WTC11 (cell line): ENCODE data around the gene FAM131C. TPM values are rescaled to one million over a fixed set of nuclear protein-coding genes. Genes with fewer than 3 reads are reported as not detected.
"Not testable (repeated sequence)": the region's sequence is repeated elsewhere in the genome, so short reads cannot be mapped to it uniquely, and the experiment has no call there.

Experiments
- ATAC-seq: fragments of 200-7000 bp; cut with Tn5 transposase; 2 replicates; pipeline ENCODE4 v1.10.0; 2021; ENCODE audit warnings: mild to moderate bottlenecking, moderate library complexity
- CTCF ChIA-PET: fragments of 300-600 bp; sonication (Branson Sonifier 250); formaldehyde crosslinking; loops from one replicate; lab custom pipeline; 2021; ENCODE audit warnings: antibody characterized with exemption; lab: Charles Lee
- POLR2A ChIA-PET: fragments of 350-600 bp; sonication (Branson Sonifier 250); formaldehyde crosslinking; loops from one replicate; lab custom pipeline; 2021; ENCODE audit warnings: antibody characterized with exemption; lab: Charles Lee
- DNase-seq: peaks from one replicate; pipeline ENCODE4 v3.0.0; 2021; ENCODE audit warnings: low spot score
- H3K27ac Mint-ChIP-seq: 2 replicates; pipeline ENCODE4 v1.8.0; 2021; ENCODE audit warnings: mixed read lengths
- H3K27me3 Mint-ChIP-seq: 2 replicates; pipeline ENCODE4 v1.8.0; 2021; ENCODE audit warnings: low read depth, mild to moderate bottlenecking, moderate library complexity, mixed read lengths
- H3K36me3 Mint-ChIP-seq: 2 replicates; pipeline ENCODE4 v1.8.0; 2021; ENCODE audit warnings: mixed read lengths
- H3K4me1 Mint-ChIP-seq: 2 replicates; pipeline ENCODE4 v1.8.0; 2022; ENCODE audit warnings: mixed read lengths
- H3K4me3 Mint-ChIP-seq: 2 replicates; pipeline ENCODE4 v1.8.0; 2021; ENCODE audit warnings: mild to moderate bottlenecking, moderate library complexity, mixed read lengths
- H3K9me3 Mint-ChIP-seq: 2 replicates; pipeline ENCODE4 v1.8.0; 2021; ENCODE audit warnings: mixed read lengths
- FOXK1 ChIP-seq: sonication (generic); formaldehyde crosslinking; IDR thresholded peaks from 2 replicates; pipeline ENCODE4 v1.8.0; 2022; ENCODE audit warnings: mild to moderate bottlenecking, moderate library complexity, missing genetic modification reagents
- MYBL2 ChIP-seq: sonication (generic); formaldehyde crosslinking; IDR thresholded peaks from 2 replicates; pipeline ENCODE4 v1.8.1; 2023; ENCODE audit warnings: mild to moderate bottlenecking, moderate library complexity, missing genetic modification reagents
- NFE2L1 ChIP-seq: sonication (generic); formaldehyde crosslinking; IDR thresholded peaks from 2 replicates; pipeline ENCODE4 v1.8.1; 2023; ENCODE audit warnings: missing genetic modification reagents
- PREB ChIP-seq: sonication (generic); formaldehyde crosslinking; IDR thresholded peaks from 2 replicates; pipeline ENCODE4 v1.8.1; 2022; ENCODE audit warnings: mild to moderate bottlenecking, missing genetic modification reagents, moderate library complexity, borderline replicate concordance
- PRRX2 ChIP-seq: fragments of 250-450 bp; sonication (Bioruptor Pico); IDR thresholded peaks from 2 replicates; pipeline ENCODE4 v1.8.0; 2021; ENCODE audit warnings: mild to moderate bottlenecking
- RELA ChIP-seq: sonication (generic); formaldehyde crosslinking; IDR thresholded peaks from 2 replicates; pipeline ENCODE4 v1.8.1; 2022; ENCODE audit warnings: missing genetic modification reagents, mild to moderate bottlenecking, borderline replicate concordance
- SMAD3 ChIP-seq: sonication (generic); formaldehyde crosslinking; IDR thresholded peaks from 2 replicates; pipeline ENCODE4 v1.8.0; 2022; ENCODE audit warnings: missing genetic modification reagents, mild to moderate bottlenecking, borderline replicate concordance
- TCF7 ChIP-seq: sonication (generic); formaldehyde crosslinking; IDR thresholded peaks from 2 replicates; pipeline ENCODE4 v1.8.0; 2022; ENCODE audit warnings: mild to moderate bottlenecking, low read depth, missing genetic modification reagents, moderate library complexity
- TEAD1 ChIP-seq: sonication (generic); formaldehyde crosslinking; IDR thresholded peaks from 2 replicates; pipeline ENCODE4 v1.8.0; 2022; ENCODE audit warnings: mild to moderate bottlenecking, missing genetic modification reagents
- TEAD4 ChIP-seq: sonication (generic); formaldehyde crosslinking; IDR thresholded peaks from 2 replicates; pipeline ENCODE4 v1.8.0; 2022; ENCODE audit warnings: mild to moderate bottlenecking, missing genetic modification reagents
- ZNF121 ChIP-seq: sonication (generic); formaldehyde crosslinking; IDR thresholded peaks from 2 replicates; pipeline ENCODE4 v1.8.0; 2023; ENCODE audit warnings: missing genetic modification reagents
- total RNA-seq: library from RNA; stranded (reverse); gene quantifications from 3 replicates; pipeline ENCODE4 v1.2.3, GENCODE V29; 2021
- TF ChIP-seq, protein P1 (sequence below): sonication (generic); formaldehyde crosslinking; IDR thresholded peaks from 2 replicates; pipeline ENCODE4 v1.8.1; 2022; ENCODE audit warnings: low read depth, mild to moderate bottlenecking, moderate library complexity, missing genetic modification reagents, borderline replicate concordance
- TF ChIP-seq, protein P2 (sequence below): sonication (generic); formaldehyde crosslinking; IDR thresholded peaks from 2 replicates; pipeline ENCODE4 v1.8.0; 2023; ENCODE audit warnings: mild to moderate bottlenecking, missing genetic modification reagents
- TF ChIP-seq, protein P3 (sequence below): sonication (generic); formaldehyde crosslinking; IDR thresholded peaks from 2 replicates; pipeline ENCODE4 v1.8.0; 2023; ENCODE audit warnings: missing genetic modification reagents
- TF ChIP-seq, protein P4 (sequence below): fragments of 250-450 bp; sonication (Bioruptor Pico); IDR thresholded peaks from 2 replicates; pipeline ENCODE4 v1.9.0; 2021; ENCODE audit warnings: moderate library complexity, mild to moderate bottlenecking, inconsistent platforms, borderline replicate concordance
- TF ChIP-seq, protein P5 (sequence below): fragments of 250-450 bp; sonication (Bioruptor Pico); conservative IDR thresholded peaks from 2 replicates; pipeline ENCODE4 v1.9.0; 2021; ENCODE audit warnings: mild to moderate bottlenecking
- TF ChIP-seq, protein P6 (sequence below): sonication (generic); formaldehyde crosslinking; IDR thresholded peaks from 2 replicates; pipeline ENCODE4 v1.8.1; 2022; ENCODE audit warnings: missing genetic modification reagents, borderline replicate concordance
- TF ChIP-seq, protein P7 (sequence below): fragments of 200-600 bp; IDR thresholded peaks from 2 replicates; pipeline ENCODE4 v1.8.0; 2022; ENCODE audit warnings: antibody characterized with exemption

The FAM131C gene
- total RNA-seq, 1 experiment from 2014 or later = 1.4 TPM

DNA sequence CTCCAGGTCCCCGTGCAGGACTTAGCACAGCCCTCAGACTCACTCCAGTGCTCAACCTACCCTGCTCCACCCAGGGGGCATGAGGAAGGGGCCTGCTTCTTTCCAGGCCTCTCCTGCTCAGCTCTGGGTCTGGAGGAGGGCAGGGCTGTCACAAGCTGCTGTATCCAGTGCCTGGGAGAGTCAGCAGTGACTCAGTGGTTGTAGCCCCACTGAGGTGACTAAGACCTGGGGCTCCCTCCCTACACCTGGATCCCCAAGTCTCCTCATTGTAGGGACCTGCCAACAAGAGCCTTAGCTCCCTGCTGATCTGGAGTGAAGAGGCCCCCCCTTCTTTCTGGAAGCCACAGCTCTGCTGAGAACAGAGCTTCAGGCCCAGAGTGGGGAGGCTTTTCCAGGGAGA is 36.1 kb upstream of the FAM131C start (continued):
- TF ChIP-seq, protein P1, sequence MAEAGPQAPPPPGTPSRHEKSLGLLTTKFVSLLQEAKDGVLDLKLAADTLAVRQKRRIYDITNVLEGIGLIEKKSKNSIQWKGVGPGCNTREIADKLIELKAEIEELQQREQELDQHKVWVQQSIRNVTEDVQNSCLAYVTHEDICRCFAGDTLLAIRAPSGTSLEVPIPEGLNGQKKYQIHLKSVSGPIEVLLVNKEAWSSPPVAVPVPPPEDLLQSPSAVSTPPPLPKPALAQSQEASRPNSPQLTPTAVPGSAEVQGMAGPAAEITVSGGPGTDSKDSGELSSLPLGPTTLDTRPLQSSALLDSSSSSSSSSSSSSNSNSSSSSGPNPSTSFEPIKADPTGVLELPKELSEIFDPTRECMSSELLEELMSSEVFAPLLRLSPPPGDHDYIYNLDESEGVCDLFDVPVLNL (CRISPR knock-in tag) = no peak
- TF ChIP-seq, protein P2, sequence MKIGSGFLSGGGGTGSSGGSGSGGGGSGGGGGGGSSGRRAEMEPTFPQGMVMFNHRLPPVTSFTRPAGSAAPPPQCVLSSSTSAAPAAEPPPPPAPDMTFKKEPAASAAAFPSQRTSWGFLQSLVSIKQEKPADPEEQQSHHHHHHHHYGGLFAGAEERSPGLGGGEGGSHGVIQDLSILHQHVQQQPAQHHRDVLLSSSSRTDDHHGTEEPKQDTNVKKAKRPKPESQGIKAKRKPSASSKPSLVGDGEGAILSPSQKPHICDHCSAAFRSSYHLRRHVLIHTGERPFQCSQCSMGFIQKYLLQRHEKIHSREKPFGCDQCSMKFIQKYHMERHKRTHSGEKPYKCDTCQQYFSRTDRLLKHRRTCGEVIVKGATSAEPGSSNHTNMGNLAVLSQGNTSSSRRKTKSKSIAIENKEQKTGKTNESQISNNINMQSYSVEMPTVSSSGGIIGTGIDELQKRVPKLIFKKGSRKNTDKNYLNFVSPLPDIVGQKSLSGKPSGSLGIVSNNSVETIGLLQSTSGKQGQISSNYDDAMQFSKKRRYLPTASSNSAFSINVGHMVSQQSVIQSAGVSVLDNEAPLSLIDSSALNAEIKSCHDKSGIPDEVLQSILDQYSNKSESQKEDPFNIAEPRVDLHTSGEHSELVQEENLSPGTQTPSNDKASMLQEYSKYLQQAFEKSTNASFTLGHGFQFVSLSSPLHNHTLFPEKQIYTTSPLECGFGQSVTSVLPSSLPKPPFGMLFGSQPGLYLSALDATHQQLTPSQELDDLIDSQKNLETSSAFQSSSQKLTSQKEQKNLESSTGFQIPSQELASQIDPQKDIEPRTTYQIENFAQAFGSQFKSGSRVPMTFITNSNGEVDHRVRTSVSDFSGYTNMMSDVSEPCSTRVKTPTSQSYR (CRISPR knock-in tag) = no peak
- TF ChIP-seq, protein P3, sequence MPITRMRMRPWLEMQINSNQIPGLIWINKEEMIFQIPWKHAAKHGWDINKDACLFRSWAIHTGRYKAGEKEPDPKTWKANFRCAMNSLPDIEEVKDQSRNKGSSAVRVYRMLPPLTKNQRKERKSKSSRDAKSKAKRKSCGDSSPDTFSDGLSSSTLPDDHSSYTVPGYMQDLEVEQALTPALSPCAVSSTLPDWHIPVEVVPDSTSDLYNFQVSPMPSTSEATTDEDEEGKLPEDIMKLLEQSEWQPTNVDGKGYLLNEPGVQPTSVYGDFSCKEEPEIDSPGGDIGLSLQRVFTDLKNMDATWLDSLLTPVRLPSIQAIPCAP (CRISPR knock-in tag) = no peak
- TF ChIP-seq, protein P4, sequence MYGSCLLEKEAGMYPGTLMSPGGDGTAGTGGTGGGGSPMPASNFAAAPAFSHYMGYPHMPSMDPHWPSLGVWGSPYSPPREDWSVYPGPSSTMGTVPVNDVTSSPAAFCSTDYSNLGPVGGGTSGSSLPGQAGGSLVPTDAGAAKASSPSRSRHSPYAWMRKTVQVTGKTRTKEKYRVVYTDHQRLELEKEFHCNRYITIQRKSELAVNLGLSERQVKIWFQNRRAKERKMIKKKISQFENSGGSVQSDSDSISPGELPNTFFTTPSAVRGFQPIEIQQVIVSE (CRISPR knock-in tag) = no peak
- no peak for TF ChIP-seq TCF7 (CRISPR knock-in tag)

DNA sequence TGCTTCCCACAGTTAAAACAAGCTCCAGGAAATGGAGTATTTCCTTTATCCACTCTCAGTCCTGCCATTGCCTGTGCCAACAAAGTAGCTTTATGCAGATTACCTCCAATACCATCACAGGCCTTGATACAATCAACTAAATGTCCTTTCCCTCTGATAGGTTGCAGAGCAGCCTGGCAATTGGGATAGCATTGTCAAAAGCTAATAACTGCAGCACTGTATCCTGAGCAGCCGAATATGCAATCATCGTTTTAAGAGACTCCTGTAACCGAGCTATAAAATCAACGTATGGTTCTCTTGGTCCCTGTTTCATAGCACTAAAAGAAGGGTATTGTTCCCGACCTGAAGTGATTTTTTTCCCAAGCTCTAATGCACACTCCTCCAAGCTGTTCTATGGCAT is 33.6 kb upstream of the FAM131C start:
- POLR2A ChIA-PET, H3K4me3 Mint-ChIP-seq, CTCF ChIA-PET, H3K27ac Mint-ChIP-seq, ATAC-seq, H3K4me1 Mint-ChIP-seq, DNase-seq: not testable (repeated sequence)
- peaks cover 45% of the 10 kb centered on the region for H3K9me3 Mint-ChIP-seq
- peaks cover 27% of the 10 kb centered on the region for H3K27me3 Mint-ChIP-seq
- peaks cover 24% of the 10 kb centered on the region for H3K36me3 Mint-ChIP-seq

- Mint-ChIP-seq H3K4me3 (no peak overlapping the region), H3K27me3 (peaks cover 22% of the 10 kb centered on the region), H3K4me1 (peaks cover 6% of the 10 kb centered on the region), H3K9me3 (peaks cover 31% of the 10 kb centered on the region), H3K27ac (no peak overlapping the region), H3K36me3 (peaks cover 14% of the 10 kb centered on the region)
- POLR2A ChIA-PET = no interaction called here
- CTCF ChIA-PET = interaction anchor here (0.5 kb wide), 1 partner anchor 809 kb away, joined by 5 read pairs; no protein-coding TSS in a partner anchor
- no peak for TF ChIP-seq FOXK1 (CRISPR knock-in tag)
- no peak for TF ChIP-seq PRRX2 (CRISPR knock-in tag)
- TF ChIP-seq NFE2L1 (CRISPR knock-in tag) = no peak
- TF ChIP-seq ZNF121 = no peak
- no peak for TF ChIP-seq TEAD4 (CRISPR knock-in tag)
- DNase-seq (no peak), ATAC-seq (no peak)
These were observed 28.2 kb upstream of the FAM131C start for GRCh38 chr1:16101623-16102022.

GRCh38 chr1:16099412-16099811 is 26.0 kb upstream of the FAM131C start:
- H3K4me3 Mint-ChIP-seq = no peak overlapping the region
- H3K27me3 Mint-ChIP-seq = peaks cover 18% of the 10 kb centered on the region
- ATAC-seq (no peak), DNase-seq (no peak)
- H3K4me1 Mint-ChIP-seq = peaks cover 6% of the 10 kb centered on the region
- peaks cover 30% of the 10 kb centered on the region for H3K9me3 Mint-ChIP-seq
- ChIA-PET CTCF (interaction anchor here (1.3 to 1.6 kb wide), 3 partner anchors 16 to 27 kb away, joined by 4 to 6 read pairs (median 4); partner anchors contain the start of gene FAM131C), POLR2A (no interaction called here)
- peaks cover 14% of the 10 kb centered on the region for H3K36me3 Mint-ChIP-seq
- no peak overlapping the region for H3K27ac Mint-ChIP-seq
- TF ChIP-seq MYBL2 (CRISPR knock-in tag) (no peak), PREB (no peak), TEAD1 (CRISPR knock-in tag) (no peak), SMAD3 (CRISPR knock-in tag) (no peak), RELA (no peak)
- TF ChIP-seq, protein P5, sequence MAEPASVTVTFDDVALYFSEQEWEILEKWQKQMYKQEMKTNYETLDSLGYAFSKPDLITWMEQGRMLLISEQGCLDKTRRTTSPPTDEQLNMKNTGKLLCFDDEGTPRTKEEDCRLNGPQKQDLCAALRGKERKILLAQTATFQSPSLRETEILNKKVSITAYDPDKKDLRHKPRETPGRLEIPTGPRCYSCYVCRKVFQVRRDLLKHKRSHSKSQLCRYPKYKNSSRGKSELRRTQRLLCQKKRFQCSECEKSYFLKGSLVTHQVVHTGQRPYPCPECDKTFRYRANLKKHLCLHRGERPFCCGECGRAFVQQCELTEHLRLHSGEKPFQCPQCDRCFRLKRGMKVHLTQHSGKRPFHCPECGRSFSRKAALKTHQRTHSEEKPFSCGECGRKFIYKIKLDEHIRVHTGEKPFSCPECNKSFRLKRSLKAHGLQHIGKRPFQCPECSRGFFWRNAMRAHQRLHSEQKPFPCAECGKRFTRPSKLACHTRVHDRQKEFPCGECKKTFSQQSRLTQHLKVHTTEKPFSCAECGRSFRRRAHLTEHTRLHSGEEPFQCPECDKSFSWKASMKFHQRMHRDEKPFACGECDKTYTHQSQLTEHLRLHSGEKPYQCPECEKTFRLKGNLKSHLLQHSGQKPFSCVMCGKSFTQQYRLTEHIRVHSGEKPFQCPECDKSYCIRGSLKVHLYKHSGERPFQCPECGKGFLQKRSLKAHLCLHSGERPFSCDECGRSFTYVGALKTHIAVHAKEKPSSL (CRISPR knock-in tag) = no peak
- TF ChIP-seq, protein P6, sequence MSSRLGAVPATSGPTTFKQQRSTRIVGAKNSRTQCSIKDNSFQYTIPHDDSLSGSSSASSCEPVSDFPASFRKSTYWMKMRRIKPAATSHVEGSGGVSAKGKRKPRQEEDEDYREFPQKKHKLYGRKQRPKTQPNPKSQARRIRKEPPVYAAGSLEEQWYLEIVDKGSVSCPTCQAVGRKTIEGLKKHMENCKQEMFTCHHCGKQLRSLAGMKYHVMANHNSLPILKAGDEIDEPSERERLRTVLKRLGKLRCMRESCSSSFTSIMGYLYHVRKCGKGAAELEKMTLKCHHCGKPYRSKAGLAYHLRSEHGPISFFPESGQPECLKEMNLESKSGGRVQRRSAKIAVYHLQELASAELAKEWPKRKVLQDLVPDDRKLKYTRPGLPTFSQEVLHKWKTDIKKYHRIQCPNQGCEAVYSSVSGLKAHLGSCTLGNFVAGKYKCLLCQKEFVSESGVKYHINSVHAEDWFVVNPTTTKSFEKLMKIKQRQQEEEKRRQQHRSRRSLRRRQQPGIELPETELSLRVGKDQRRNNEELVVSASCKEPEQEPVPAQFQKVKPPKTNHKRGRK = no peak
- TF ChIP-seq, protein P7, sequence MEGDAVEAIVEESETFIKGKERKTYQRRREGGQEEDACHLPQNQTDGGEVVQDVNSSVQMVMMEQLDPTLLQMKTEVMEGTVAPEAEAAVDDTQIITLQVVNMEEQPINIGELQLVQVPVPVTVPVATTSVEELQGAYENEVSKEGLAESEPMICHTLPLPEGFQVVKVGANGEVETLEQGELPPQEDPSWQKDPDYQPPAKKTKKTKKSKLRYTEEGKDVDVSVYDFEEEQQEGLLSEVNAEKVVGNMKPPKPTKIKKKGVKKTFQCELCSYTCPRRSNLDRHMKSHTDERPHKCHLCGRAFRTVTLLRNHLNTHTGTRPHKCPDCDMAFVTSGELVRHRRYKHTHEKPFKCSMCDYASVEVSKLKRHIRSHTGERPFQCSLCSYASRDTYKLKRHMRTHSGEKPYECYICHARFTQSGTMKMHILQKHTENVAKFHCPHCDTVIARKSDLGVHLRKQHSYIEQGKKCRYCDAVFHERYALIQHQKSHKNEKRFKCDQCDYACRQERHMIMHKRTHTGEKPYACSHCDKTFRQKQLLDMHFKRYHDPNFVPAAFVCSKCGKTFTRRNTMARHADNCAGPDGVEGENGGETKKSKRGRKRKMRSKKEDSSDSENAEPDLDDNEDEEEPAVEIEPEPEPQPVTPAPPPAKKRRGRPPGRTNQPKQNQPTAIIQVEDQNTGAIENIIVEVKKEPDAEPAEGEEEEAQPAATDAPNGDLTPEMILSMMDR = no peak
